ENCODE data around the gene ABCC5. TPM values are rescaled to one million over a fixed set of nuclear protein-coding genes. Genes with fewer than 3 reads are reported as not detected.
"Not testable (repeated sequence)": the region's sequence is repeated elsewhere in the genome, so short reads cannot be mapped to it uniquely, and the experiment has no call there.

Gene ABCC5
- total RNA-seq, 1 donor from 2014 or later, result 39.0 TPM

DNA sequence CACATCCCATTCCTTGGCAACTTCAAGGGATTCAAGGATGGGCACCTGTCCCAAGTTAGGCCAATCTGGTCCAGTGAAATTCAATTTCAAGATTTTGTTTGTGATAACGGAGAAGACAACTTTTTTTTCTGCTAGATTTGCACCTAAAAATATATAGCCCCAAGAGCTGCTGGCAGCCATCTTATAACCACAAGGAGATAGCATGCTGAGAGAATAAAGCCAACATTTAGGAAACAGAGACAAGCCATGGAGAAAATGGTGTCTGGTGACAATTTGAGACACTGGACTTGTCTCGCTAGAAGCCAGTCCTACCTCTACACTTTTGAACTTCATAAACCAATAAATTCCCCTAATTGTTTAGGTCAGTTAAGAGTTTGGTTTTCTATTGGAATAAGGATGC, 138.4 kb downstream of the ABCC5 start:
- Mint-ChIP-seq H3K36me3 (ENCODE audit: unreplicated experiment) (peaks cover 4% of the 10 kb centered on the region), H3K9me3 (ENCODE audit: unreplicated experiment) (no peaks in the 10 kb centered on the region), H3K4me1 (ENCODE audit: unreplicated experiment) (peaks cover 21% of the 10 kb centered on the region), H3K27ac (ENCODE audit: unreplicated experiment) (no peak overlapping the region), H3K4me3 (ENCODE audit: unreplicated experiment) (no peak overlapping the region), H3K27me3 (ENCODE audit: unreplicated experiment) (no peaks in the 10 kb centered on the region)
- TF ChIP-seq, protein P1, sequence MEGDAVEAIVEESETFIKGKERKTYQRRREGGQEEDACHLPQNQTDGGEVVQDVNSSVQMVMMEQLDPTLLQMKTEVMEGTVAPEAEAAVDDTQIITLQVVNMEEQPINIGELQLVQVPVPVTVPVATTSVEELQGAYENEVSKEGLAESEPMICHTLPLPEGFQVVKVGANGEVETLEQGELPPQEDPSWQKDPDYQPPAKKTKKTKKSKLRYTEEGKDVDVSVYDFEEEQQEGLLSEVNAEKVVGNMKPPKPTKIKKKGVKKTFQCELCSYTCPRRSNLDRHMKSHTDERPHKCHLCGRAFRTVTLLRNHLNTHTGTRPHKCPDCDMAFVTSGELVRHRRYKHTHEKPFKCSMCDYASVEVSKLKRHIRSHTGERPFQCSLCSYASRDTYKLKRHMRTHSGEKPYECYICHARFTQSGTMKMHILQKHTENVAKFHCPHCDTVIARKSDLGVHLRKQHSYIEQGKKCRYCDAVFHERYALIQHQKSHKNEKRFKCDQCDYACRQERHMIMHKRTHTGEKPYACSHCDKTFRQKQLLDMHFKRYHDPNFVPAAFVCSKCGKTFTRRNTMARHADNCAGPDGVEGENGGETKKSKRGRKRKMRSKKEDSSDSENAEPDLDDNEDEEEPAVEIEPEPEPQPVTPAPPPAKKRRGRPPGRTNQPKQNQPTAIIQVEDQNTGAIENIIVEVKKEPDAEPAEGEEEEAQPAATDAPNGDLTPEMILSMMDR (IDR thresholded peaks at IDR 0.05), result no peak
- no peak for DNase-seq (ENCODE audit: extremely low spot score, unreplicated experiment)

DNA sequence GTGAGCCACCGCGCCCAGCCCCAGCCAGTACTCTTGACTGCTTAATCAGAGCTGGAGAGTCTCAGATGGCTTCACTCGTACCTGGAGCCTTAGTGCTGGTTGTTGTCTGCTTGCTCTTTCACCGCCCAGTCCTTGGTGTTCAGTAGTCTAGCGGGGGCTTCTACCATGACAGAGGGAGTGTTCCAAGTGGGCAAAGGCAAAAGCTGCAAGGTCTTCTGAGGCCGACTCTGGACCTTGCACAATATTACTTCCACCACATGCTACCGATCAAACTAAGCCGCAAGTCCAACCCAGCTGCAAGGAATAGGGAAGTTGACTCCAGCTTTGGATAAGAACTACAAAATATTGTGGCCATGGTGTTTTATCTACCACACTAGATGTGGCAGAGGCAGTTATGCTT, 139.6 kb downstream of the ABCC5 start:
- H3K27ac Mint-ChIP-seq (ENCODE audit: unreplicated experiment), result no peak overlapping the region
- H3K27me3 Mint-ChIP-seq (ENCODE audit: unreplicated experiment), result no peaks in the 10 kb centered on the region
- H3K4me3 Mint-ChIP-seq (ENCODE audit: unreplicated experiment), result no peak overlapping the region
- DNase-seq (ENCODE audit: extremely low spot score, unreplicated experiment), result peak; percentile 46
- TF ChIP-seq, protein P1 (IDR thresholded peaks at IDR 0.05), result no peak
- peaks cover 4% of the 10 kb centered on the region for H3K36me3 Mint-ChIP-seq (ENCODE audit: unreplicated experiment)
- no peaks in the 10 kb centered on the region for H3K9me3 Mint-ChIP-seq (ENCODE audit: unreplicated experiment)
- peaks cover 9% of the 10 kb centered on the region for H3K4me1 Mint-ChIP-seq (ENCODE audit: unreplicated experiment)

DNA sequence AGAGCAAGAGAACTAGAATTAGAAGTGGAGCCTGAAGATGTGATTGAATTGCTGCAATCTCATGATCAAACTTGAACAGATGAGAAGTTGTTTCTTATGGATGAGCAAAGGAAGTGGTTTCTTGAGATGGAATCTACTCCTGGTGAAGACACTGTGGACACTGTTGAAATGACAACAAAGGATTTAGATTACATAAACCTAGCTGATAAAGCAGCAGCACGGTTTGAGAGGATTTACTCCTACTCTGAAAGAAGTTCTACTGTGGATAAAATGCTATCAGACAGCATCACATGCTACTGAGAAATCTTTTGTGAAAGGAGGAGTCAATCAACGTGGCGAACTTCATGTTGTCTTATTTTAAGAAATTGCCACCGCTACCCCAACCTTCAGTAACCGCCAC, 140.5 kb downstream of the ABCC5 start:
- not testable (repeated sequence) for H3K27me3 Mint-ChIP-seq (ENCODE audit: unreplicated experiment); H3K27ac Mint-ChIP-seq (ENCODE audit: unreplicated experiment); H3K4me3 Mint-ChIP-seq (ENCODE audit: unreplicated experiment); H3K9me3 Mint-ChIP-seq (ENCODE audit: unreplicated experiment); H3K36me3 Mint-ChIP-seq (ENCODE audit: unreplicated experiment); H3K4me1 Mint-ChIP-seq (ENCODE audit: unreplicated experiment); DNase-seq (ENCODE audit: extremely low spot score, unreplicated experiment)

DNA sequence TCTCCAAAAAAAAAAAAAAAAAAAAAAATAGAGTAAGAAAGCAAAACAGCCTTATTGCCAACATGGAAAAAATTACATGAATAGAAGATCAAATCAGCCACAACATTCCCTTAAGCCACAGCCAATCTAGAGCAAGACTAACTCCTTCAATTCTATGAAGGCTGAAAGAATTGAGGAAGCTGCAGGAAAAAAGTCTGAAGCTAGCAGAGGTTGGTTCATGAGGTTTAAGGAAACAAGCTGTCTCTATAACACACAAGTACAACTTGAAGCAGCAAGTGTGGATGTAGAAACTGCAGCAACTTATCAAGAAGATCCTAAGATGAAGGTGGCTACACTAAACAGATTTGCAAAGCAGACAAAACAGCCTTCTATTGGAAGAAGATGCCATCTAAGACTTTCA, 142.3 kb downstream of the ABCC5 start:
- no peak for DNase-seq (ENCODE audit: extremely low spot score, unreplicated experiment)
- H3K9me3 Mint-ChIP-seq (ENCODE audit: unreplicated experiment), result no peaks in the 10 kb centered on the region
- TF ChIP-seq, protein P1 (IDR thresholded peaks at IDR 0.05), result no peak
- H3K36me3 Mint-ChIP-seq (ENCODE audit: unreplicated experiment), result peaks cover 4% of the 10 kb centered on the region
- peaks cover 3% of the 10 kb centered on the region for H3K4me1 Mint-ChIP-seq (ENCODE audit: unreplicated experiment)
- H3K4me3 Mint-ChIP-seq (ENCODE audit: unreplicated experiment), result no peak overlapping the region
- no peaks in the 10 kb centered on the region for H3K27me3 Mint-ChIP-seq (ENCODE audit: unreplicated experiment)
- H3K27ac Mint-ChIP-seq (ENCODE audit: unreplicated experiment), result no peak overlapping the region

DNA sequence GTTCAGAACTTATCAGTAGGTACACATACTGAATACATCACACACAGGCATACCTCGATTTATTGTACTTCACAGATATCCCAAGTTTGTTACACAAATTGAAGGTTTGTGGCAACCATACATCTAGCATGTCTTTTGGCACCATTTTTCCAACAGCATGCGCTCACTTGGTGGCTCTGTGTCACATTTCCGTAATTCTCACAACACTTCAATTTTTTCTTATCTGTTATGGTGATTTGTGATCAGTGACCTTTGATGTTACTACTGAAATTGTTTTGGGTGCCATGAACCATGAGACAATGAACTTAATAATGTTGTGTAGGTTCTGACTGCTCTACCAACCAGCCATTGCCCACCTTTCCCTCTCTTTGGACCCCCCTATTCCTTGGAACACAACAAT, 143.8 kb downstream of the ABCC5 start:
- no peak for DNase-seq (ENCODE audit: extremely low spot score, unreplicated experiment)
- peaks cover 5% of the 10 kb centered on the region for H3K36me3 Mint-ChIP-seq (ENCODE audit: unreplicated experiment)
- no peak overlapping the region for H3K4me3 Mint-ChIP-seq (ENCODE audit: unreplicated experiment)
- TF ChIP-seq, protein P1 (IDR thresholded peaks at IDR 0.05), result no peak
- H3K4me1 Mint-ChIP-seq (ENCODE audit: unreplicated experiment), result peaks cover 3% of the 10 kb centered on the region
- H3K27me3 Mint-ChIP-seq (ENCODE audit: unreplicated experiment), result no peaks in the 10 kb centered on the region
- H3K27ac Mint-ChIP-seq (ENCODE audit: unreplicated experiment), result no peak overlapping the region
- H3K9me3 Mint-ChIP-seq (ENCODE audit: unreplicated experiment), result no peaks in the 10 kb centered on the region

DNA sequence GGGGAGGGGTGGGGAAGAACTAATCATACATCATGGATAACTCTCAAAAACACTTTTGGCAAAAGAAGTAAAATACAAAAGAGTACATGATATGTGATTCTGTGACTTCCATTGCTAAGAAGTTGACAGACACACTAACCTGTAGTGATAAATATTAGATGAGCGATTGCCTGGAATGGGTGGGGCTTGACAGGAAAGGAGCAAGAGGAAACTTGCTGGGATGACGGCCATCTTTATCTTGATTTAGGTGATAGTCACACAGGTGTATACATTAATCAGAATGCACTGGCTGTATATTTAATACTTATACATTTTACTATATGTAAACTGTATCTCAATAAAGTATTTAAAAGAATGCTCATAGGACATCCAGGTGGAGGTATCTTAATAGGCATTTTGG, 146.1 kb downstream of the ABCC5 start:
- H3K4me1 Mint-ChIP-seq (ENCODE audit: unreplicated experiment), result peaks cover 3% of the 10 kb centered on the region
- no peaks in the 10 kb centered on the region for H3K9me3 Mint-ChIP-seq (ENCODE audit: unreplicated experiment)
- no peak overlapping the region for H3K27ac Mint-ChIP-seq (ENCODE audit: unreplicated experiment)
- H3K4me3 Mint-ChIP-seq (ENCODE audit: unreplicated experiment), result no peak overlapping the region
- TF ChIP-seq, protein P1 (IDR thresholded peaks at IDR 0.05), result no peak
- no peaks in the 10 kb centered on the region for H3K27me3 Mint-ChIP-seq (ENCODE audit: unreplicated experiment)
- no peak for DNase-seq (ENCODE audit: extremely low spot score, unreplicated experiment)
- H3K36me3 Mint-ChIP-seq (ENCODE audit: unreplicated experiment), result peaks cover 4% of the 10 kb centered on the region
